Activated CD4-positive, alpha-beta memory T cell treated with anti-CD3 and anti-CD28 coated beads, Interleukin-2, amount 10 ng/mL, durations not matched to agents 7 days and 5 days (primary cell): ENCODE data around the gene KASH5. TPM values are rescaled to one million over a fixed set of nuclear protein-coding genes. Genes with fewer than 3 reads are reported as not detected.

ENCODE experiments used
- CTCF ChIA-PET: fragments of 350-600 bp; sonication (Branson Sonifier 250); formaldehyde crosslinking; loops from one replicate; lab custom pipeline; 2021; ENCODE audit warnings: antibody characterized with exemption, inconsistent platforms; lab: Charles Lee
- POLR2A ChIA-PET: fragments of 350-600 bp; sonication (Branson Sonifier 250); formaldehyde crosslinking; loops from one replicate; lab custom pipeline; 2021; ENCODE audit warnings: antibody characterized with exemption; lab: Charles Lee
- DNase-seq: peaks from one replicate; pipeline ENCODE4 v3.0.0-alpha.2; 2020
- H3K27ac Mint-ChIP-seq: one replicate; pipeline ENCODE4 v1.8.0; 2021; ENCODE audit warnings: mild to moderate bottlenecking, mixed read lengths
- H3K27me3 Mint-ChIP-seq: one replicate; pipeline ENCODE4 v1.8.0; 2021; ENCODE audit warnings: mixed read lengths
- H3K36me3 Mint-ChIP-seq: one replicate; pipeline ENCODE4 v1.8.0; 2021; ENCODE audit warnings: low read depth, mixed read lengths
- H3K4me1 Mint-ChIP-seq: one replicate; pipeline ENCODE4 v1.8.0; 2021; ENCODE audit warnings: mixed read lengths
- H3K4me3 Mint-ChIP-seq: one replicate; pipeline ENCODE4 v1.8.0; 2021; ENCODE audit warnings: mild to moderate bottlenecking, mixed read lengths
- H3K9me3 Mint-ChIP-seq: one replicate; pipeline ENCODE4 v1.8.0; 2021; ENCODE audit warnings: mixed read lengths
- total RNA-seq, 2 experiments: library from RNA; stranded (reverse); gene quantifications; one replicate each; pipeline ENCODE4 v1.2.3, GENCODE V29; 2021

KASH5 gene
- total RNA-seq, 2 experiments from 2014 or later = 0.73 to 0.81 TPM

GRCh38 chr19:49391581-49392399 lies 3.7 kb downstream of the KASH5 start:
- H3K27ac Mint-ChIP-seq = peak overlapping the region; percentile 29
- CTCF ChIA-PET = interaction anchor here (0.6 to 3.0 kb wide), 32 partner anchors 9 to 179 kb away, joined by 3 to 55 read pairs (median 5); partner anchors contain the start of genes ALDH16A1, GFY, PIH1D1 and SLC17A7
- POLR2A ChIA-PET = interaction anchor here (0.6 to 2.5 kb wide), 17 partner anchors 17 to 273 kb away, joined by 3 to 14 read pairs (median 3); partner anchors contain the start of genes ALDH16A1, CD37, FLT3LG and RPL13A
- no peaks in the 10 kb centered on the region for H3K9me3 Mint-ChIP-seq
- H3K27me3 Mint-ChIP-seq = peaks cover 10% of the 10 kb centered on the region
- peaks cover 33% of the 10 kb centered on the region for H3K4me1 Mint-ChIP-seq
- no peaks in the 10 kb centered on the region for H3K36me3 Mint-ChIP-seq
- DNase-seq = peak; percentile 85
- H3K4me3 Mint-ChIP-seq = no peak overlapping the region

- no peak overlapping the region for H3K4me3 Mint-ChIP-seq
- POLR2A ChIA-PET = interaction anchor here (1.3 to 1.6 kb wide), 2 partner anchors 9 to 52 kb away, joined by 3 to 5 read pairs; no protein-coding TSS in a partner anchor
- CTCF ChIA-PET = interaction anchor here (1.1 to 1.7 kb wide), 3 partner anchors 12 to 49 kb away, joined by 3 to 5 read pairs (median 3); no protein-coding TSS in a partner anchor
- peaks cover 14% of the 10 kb centered on the region for H3K27me3 Mint-ChIP-seq
- peaks cover 32% of the 10 kb centered on the region for H3K4me1 Mint-ChIP-seq
- H3K36me3 Mint-ChIP-seq = no peaks in the 10 kb centered on the region
- no peak overlapping the region for H3K27ac Mint-ChIP-seq
- DNase-seq = no peak
- no peaks in the 10 kb centered on the region for H3K9me3 Mint-ChIP-seq
These were observed 5.8 kb downstream of the KASH5 start for GRCh38 chr19:49393881-49394280.

- POLR2A ChIA-PET = interaction anchor here (0.6 kb wide), 1 partner anchor 56 kb away, joined by 3 read pairs; the partner anchor contains the start of gene PIH1D1
- no peaks in the 10 kb centered on the region for H3K36me3 Mint-ChIP-seq
- no peak overlapping the region for H3K27ac Mint-ChIP-seq
These were observed 7.7 kb downstream of the KASH5 start for GRCh38 chr19:49395581-49396407.

GRCh38 chr19:49396738-49397505 lies 8.9 kb downstream of the KASH5 start:
- Mint-ChIP-seq H3K9me3 (no peaks in the 10 kb centered on the region), H3K4me3 (no peak overlapping the region), H3K36me3 (no peaks in the 10 kb centered on the region), H3K4me1 (peaks cover 16% of the 10 kb centered on the region), H3K27me3 (peaks cover 15% of the 10 kb centered on the region), H3K27ac (no peak overlapping the region)
- ChIA-PET POLR2A (interaction anchor here (0.8 kb wide), 1 partner anchor 9 kb away, joined by 3 read pairs; no protein-coding TSS in a partner anchor), CTCF (no interaction called here)
- DNase-seq = no peak

More at GRCh38 chr19:49395581-49396407, 7.7 kb downstream of the KASH5 start:
- DNase-seq = no peak
- CTCF ChIA-PET = interaction anchor here (0.7 to 1.0 kb wide), 2 partner anchors 47 to 73 kb away, joined by 3 read pairs; no protein-coding TSS in a partner anchor
- Mint-ChIP-seq H3K9me3 (no peaks in the 10 kb centered on the region), H3K4me3 (no peak overlapping the region), H3K4me1 (peaks cover 24% of the 10 kb centered on the region), H3K27me3 (peaks cover 15% of the 10 kb centered on the region)

- H3K27ac Mint-ChIP-seq = no peak overlapping the region
- H3K27me3 Mint-ChIP-seq = peaks cover 9% of the 10 kb centered on the region
- POLR2A ChIA-PET = interaction anchor here (1.0 kb wide), 1 partner anchor 55 kb away, joined by 3 read pairs; the partner anchor contains the start of gene ALDH16A1
- H3K4me3 Mint-ChIP-seq = no peak overlapping the region
- no peaks in the 10 kb centered on the region for H3K9me3 Mint-ChIP-seq
- CTCF ChIA-PET = no interaction called here
- H3K36me3 Mint-ChIP-seq = no peaks in the 10 kb centered on the region
- no peak for DNase-seq
- peaks cover 11% of the 10 kb centered on the region for H3K4me1 Mint-ChIP-seq
These were observed 10.1 kb downstream of the KASH5 start for GRCh38 chr19:49398001-49398615.

- Mint-ChIP-seq H3K9me3 (no peaks in the 10 kb centered on the region), H3K4me1 (peaks cover 11% of the 10 kb centered on the region), H3K4me3 (no peak overlapping the region), H3K36me3 (no peaks in the 10 kb centered on the region), H3K27ac (no peak overlapping the region), H3K27me3 (peaks cover 9% of the 10 kb centered on the region)
- POLR2A ChIA-PET = no interaction called here
- no peak for DNase-seq
- CTCF ChIA-PET = no interaction called here
These were observed 10.9 kb downstream of the KASH5 start for GRCh38 chr19:49398931-49399330.

- ChIA-PET POLR2A (no interaction called here), CTCF (interaction anchor here (0.7 kb wide), 1 partner anchor 383 kb away, joined by 4 read pairs; no protein-coding TSS in a partner anchor)
- Mint-ChIP-seq H3K27me3 (peaks cover 9% of the 10 kb centered on the region), H3K9me3 (no peaks in the 10 kb centered on the region), H3K4me3 (no peak overlapping the region), H3K4me1 (peaks cover 11% of the 10 kb centered on the region), H3K27ac (no peak overlapping the region), H3K36me3 (no peaks in the 10 kb centered on the region)
- no peak for DNase-seq
These were observed 12.0 kb downstream of the KASH5 start for GRCh38 chr19:49400029-49400428.

- Mint-ChIP-seq H3K9me3 (no peaks in the 10 kb centered on the region), H3K4me3 (no peak overlapping the region), H3K27ac (no peak overlapping the region), H3K4me1 (peaks cover 20% of the 10 kb centered on the region), H3K27me3 (peaks cover 4% of the 10 kb centered on the region), H3K36me3 (no peaks in the 10 kb centered on the region)
- no peak for DNase-seq
- ChIA-PET POLR2A (interaction anchor here (1.4 kb wide), 1 partner anchor 10 kb away, joined by 3 read pairs; no protein-coding TSS in a partner anchor), CTCF (interaction anchor here (0.9 kb wide), 1 partner anchor 12 kb away, joined by 3 read pairs; no protein-coding TSS in a partner anchor)
These were observed 15.5 kb downstream of the KASH5 start for GRCh38 chr19:49403404-49404187.

- CTCF ChIA-PET = interaction anchor here (1.0 to 2.1 kb wide), 2 partner anchors 15 to 414 kb away, joined by 3 to 9 read pairs; partner anchors contain the start of genes GYS1 and RUVBL2
- H3K36me3 Mint-ChIP-seq = no peaks in the 10 kb centered on the region
- H3K9me3 Mint-ChIP-seq = no peaks in the 10 kb centered on the region
- H3K27me3 Mint-ChIP-seq = no peaks in the 10 kb centered on the region
- POLR2A ChIA-PET = interaction anchor here (2.0 kb wide), 1 partner anchor 19 kb away, joined by 6 read pairs; no protein-coding TSS in a partner anchor
- no peak for DNase-seq
- H3K4me1 Mint-ChIP-seq = peaks cover 49% of the 10 kb centered on the region
- no peak overlapping the region for H3K27ac Mint-ChIP-seq
- no peak overlapping the region for H3K4me3 Mint-ChIP-seq
These were observed 19.0 kb downstream of the KASH5 start for GRCh38 chr19:49407079-49407478.

GRCh38 chr19:49407482-49408015 lies 19.5 kb downstream of the KASH5 start:
- no peaks in the 10 kb centered on the region for H3K27me3 Mint-ChIP-seq
- CTCF ChIA-PET = interaction anchor here (4.8 kb wide), 1 partner anchor 16 kb away, joined by 24 read pairs; no protein-coding TSS in a partner anchor
- DNase-seq = no peak
- no peak overlapping the region for H3K4me3 Mint-ChIP-seq
- POLR2A ChIA-PET = interaction anchor here (2.0 to 2.5 kb wide), 2 partner anchors 11 to 19 kb away, joined by 6 to 18 read pairs; no protein-coding TSS in a partner anchor
- peaks cover 54% of the 10 kb centered on the region for H3K4me1 Mint-ChIP-seq
- no peaks in the 10 kb centered on the region for H3K36me3 Mint-ChIP-seq
- H3K27ac Mint-ChIP-seq = no peak overlapping the region
- H3K9me3 Mint-ChIP-seq = no peaks in the 10 kb centered on the region
